Upper lobe of left lung (tissue), 6 donors: Measurements from ENCODE around the gene TTC7B. TPM values are rescaled to one million over a fixed set of nuclear protein-coding genes. Genes with fewer than 3 reads are reported as not detected.

ENCODE experiments used
- ATAC-seq, 2 donors: fragments of 200-7000 bp; cut with Tn5 transposase; one replicate each; pipeline ENCODE4 v1.9.1; 2022; ENCODE audit warnings: mild to moderate bottlenecking in 2 of 2, moderate library complexity in 2 of 2; ENCODE audit not compliant: low FRiP score in 2 of 2
- DNase-seq, 2 donors: peaks; one replicate each; pipeline ENCODE4 v3.0.0-alpha.2; 2019 to 2020
- H3K27ac ChIP-seq, 4 donors: fragments of 200-600 bp; sonication (generic); one replicate each; pipeline ENCODE4 v1.5.1; 2016 to 2019
- H3K27me3 ChIP-seq, 4 donors: fragments of 200-600 bp; sonication (generic); one replicate each; pipeline ENCODE4 v1.5.1; 2017 to 2019
- H3K36me3 ChIP-seq, 4 donors: fragments of 200-600 bp; sonication (generic); one replicate each; pipeline ENCODE4 v1.5.1; 2016 to 2019
- H3K4me1 ChIP-seq, 4 donors: fragments of 200-600 bp; sonication (generic); one replicate each; pipeline ENCODE4 v1.5.1; 2018 to 2019
- H3K4me3 ChIP-seq, 4 donors: fragments of 200-600 bp; sonication (generic); one replicate each; pipeline ENCODE4 v1.5.1; 2017 to 2019; ENCODE audit warnings: mild to moderate bottlenecking in 2 of 4, moderate library complexity in 1 of 4
- H3K9me3 ChIP-seq, 4 donors: fragments of 200-600 bp; sonication (generic); one replicate each; pipeline ENCODE4 v1.5.1; 2018 to 2019
- CTCF ChIP-seq, 6 experiments: fragments of 450-650 bp in 4 of 6; fragments of 200-600 bp in 2 of 6; sonication (generic) in 2 of 6; IDR thresholded peaks; one replicate each; pipeline ENCODE4 v1.5.1; 2016 to 2019; ENCODE audit warnings: antibody characterized with exemption in 6 of 6
- EP300 ChIP-seq, 4 donors: sonication (generic); formaldehyde crosslinking; IDR thresholded peaks; one replicate each; pipeline ENCODE4 v1.5.1; 2017; ENCODE audit warnings: antibody characterized with exemption in 4 of 4, control low read depth in 2 of 4
- POLR2A ChIP-seq, 4 donors: fragments of 450-650 bp; IDR thresholded peaks; one replicate each; pipeline ENCODE4 v1.5.1; 2016 to 2017; ENCODE audit warnings: antibody characterized with exemption in 4 of 4, mild to moderate bottlenecking in 2 of 4
- POLR2AphosphoS5 ChIP-seq, 2 donors: sonication (generic); formaldehyde crosslinking; IDR thresholded peaks; one replicate each; pipeline ENCODE4 v1.5.1; 2017; ENCODE audit warnings: antibody characterized with exemption in 2 of 2
- WGBS, 2 donors: methylation state at CpG; one replicate each; pipeline ENCODE4 v1.1.5; 2017 to 2018; 5-methylcytosine and 5-hydroxymethylcytosine counted together
- total RNA-seq, 6 donors: library from RNA; depleted of rRNA in 4 of 6; stranded (reverse); fragments of >200 nt in 4 of 6; gene quantifications; one replicate each; pipeline versions ENCODE4 v1.1.0 to v1.2.1, GENCODE V29; 2016 to 2021
- donor health status: DM: no; HTN: no; CAD: no; lungs with moderate emphysema.
- donor health status: DM: no; HTN: yes; CAD: no; lungs with severe emphysema.

Gene TTC7B
- total RNA-seq, 6 donors from 2014 or later: 13.5 to 87.3 (median 37.5) TPM

DNA sequence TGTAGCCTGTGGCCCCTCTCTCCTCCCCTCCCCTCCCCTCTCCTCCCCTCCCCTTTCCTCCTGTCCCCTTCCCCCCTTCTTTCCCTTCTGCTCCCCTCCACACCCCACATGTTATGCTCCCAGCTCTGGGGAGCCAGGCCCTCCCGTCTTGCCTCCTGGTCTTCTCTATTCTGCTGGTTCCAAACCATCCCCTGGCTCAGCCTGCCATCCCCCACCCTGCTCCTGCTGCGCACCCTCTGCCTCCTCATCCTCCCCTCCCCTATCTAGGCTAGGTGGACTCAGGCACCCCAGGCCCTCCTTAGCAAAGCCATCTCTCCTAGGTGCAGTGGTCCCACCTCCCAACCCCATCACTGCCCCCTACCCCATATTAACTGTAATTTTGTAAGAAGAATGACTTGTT is 319.9 kb downstream of the TTC7B start:
- Histone ChIP-seq H3K4me1 (peaks cover 3 to 7% (median 5%) of the 10 kb centered on the region in 4 donors), H3K27me3 (no peaks in the 10 kb centered on the region), H3K9me3 (no peaks in the 10 kb centered on the region), H3K27ac (no peak overlapping the region), H3K4me3 (no peak overlapping the region), H3K36me3 (no peaks in the 10 kb centered on the region)
- ATAC-seq: no peak
- no peak for DNase-seq
- 92% methylated on average over 2 of the region's 2 CpGs; no CpG with 5 or more reads in 1 of the 2 donors for WGBS, 2 donors
- TF ChIP-seq POLR2AphosphoS5 (IDR thresholded peaks at IDR 0.05) (no peak), EP300 (IDR thresholded peaks at IDR 0.05) (no peak), CTCF (IDR thresholded peaks at IDR 0.05) (no peak), POLR2A (IDR thresholded peaks at IDR 0.05) (no peak)

DNA sequence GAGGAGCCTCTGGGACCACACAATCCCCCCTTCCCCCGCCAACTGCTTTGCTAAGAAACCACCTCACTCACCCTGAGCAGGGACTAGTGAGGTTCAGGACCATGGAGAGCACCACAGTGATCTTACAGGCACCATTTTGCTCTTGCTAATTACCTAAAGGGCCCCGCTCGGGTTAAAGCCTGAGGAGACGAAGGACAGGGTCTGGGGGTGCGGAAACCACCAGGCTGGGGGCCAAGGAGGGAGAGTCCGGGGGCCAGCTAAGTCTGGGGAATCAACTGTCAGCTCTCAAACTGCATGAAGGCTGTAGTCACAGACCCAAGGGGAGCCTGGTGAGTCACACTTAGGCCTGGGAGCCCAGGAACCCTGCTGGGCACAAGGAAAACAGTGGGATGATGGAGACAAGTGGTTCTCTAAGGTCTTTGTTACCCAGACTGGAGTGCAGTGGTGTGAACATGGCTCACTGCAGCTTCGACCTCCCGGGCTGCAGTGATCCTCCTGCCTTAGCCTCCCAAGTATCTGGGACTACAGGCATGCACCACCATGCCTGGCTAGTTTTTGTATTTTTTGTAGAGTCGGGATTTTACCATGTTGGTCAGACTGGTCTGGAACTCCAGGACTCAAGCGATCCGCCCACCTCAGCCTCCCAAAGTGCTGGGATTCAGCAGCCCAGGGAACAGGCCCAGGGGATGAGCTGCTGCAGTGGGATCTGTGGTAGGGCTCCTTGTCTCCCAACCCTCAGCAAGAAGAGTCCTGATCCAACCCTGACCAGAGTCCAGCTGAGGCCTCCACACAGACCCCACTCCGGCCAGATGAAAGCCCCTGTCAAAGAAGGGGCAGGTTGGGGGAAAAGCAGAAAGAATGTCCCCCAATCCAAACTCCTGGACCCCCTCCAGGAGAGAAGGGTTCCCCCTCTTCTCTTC is 320.6 kb downstream of the TTC7B start:
- Histone ChIP-seq H3K27ac (no peak overlapping the region), H3K27me3 (no peaks in the 10 kb centered on the region), H3K4me1 (peaks cover 0 to 3% (median 2%) of the 10 kb centered on the region in 4 donors), H3K9me3 (no peaks in the 10 kb centered on the region), H3K36me3 (no peaks in the 10 kb centered on the region), H3K4me3 (no peak overlapping the region)
- ATAC-seq (peak; percentile 25 to 35), DNase-seq (no peak)
- no peak for TF ChIP-seq POLR2AphosphoS5 (IDR thresholded peaks at IDR 0.05)
- TF ChIP-seq POLR2A (IDR thresholded peaks at IDR 0.05): no peak
- TF ChIP-seq EP300 (IDR thresholded peaks at IDR 0.05): no peak
- TF ChIP-seq CTCF (IDR thresholded peaks at IDR 0.05): no peak
- 53 to 63% methylated on average over 5 to 12 of the region's 12 CpGs for WGBS, 2 donors

DNA sequence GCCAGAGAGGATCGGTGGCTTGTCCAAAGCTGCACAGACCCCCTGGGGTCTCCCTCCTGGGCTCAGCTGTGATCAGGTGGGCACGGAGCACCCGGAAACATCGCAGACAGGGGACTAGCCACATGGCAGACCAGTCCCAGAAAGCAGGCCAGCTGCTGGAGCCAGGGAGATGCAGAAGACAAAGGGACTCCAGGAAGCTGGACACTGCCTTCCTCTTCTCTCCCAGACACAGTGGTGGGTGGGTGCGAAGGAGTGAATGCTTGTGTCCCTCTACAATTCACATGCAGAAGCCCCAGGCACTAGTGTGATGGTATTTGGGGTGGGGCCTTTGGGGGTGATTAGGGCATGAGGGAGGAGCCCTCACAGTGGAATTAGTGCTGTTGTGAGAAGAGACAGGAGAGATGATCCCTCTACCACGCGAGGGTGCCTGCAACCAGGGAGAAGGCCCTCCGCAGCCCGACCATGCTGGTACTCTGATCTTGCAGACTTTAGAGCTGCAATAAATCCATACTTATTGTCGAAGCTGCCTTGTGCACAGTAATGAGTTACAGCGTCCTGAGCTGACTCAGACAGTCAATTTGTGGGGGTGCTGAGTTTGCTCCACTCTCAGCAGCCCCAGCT is 324.2 kb downstream of the TTC7B start:
- Histone ChIP-seq H3K4me3 (no peak overlapping the region), H3K9me3 (no peaks in the 10 kb centered on the region), H3K36me3 (no peaks in the 10 kb centered on the region), H3K27ac (no peak overlapping the region), H3K27me3 (no peaks in the 10 kb centered on the region), H3K4me1 (peaks cover 0 to 5% (median 3%) of the 10 kb centered on the region in 4 donors)
- 65 to 80% methylated on average over 11 of the region's 11 CpGs for WGBS, 2 donors
- ATAC-seq (peak in 1 of 2 donors; percentile 11), DNase-seq (no peak)
- no peak for TF ChIP-seq POLR2A (IDR thresholded peaks at IDR 0.05)
- TF ChIP-seq CTCF (IDR thresholded peaks at IDR 0.05): no peak
- TF ChIP-seq POLR2AphosphoS5 (IDR thresholded peaks at IDR 0.05): no peak
- TF ChIP-seq EP300 (IDR thresholded peaks at IDR 0.05): no peak

GRCh38 chr14:90491221-90491885 is 324.9 kb downstream of the TTC7B start:
- 47 to 72% methylated on average over 9 of the region's 9 CpGs for WGBS, 2 donors
- no peak for TF ChIP-seq POLR2A (IDR thresholded peaks at IDR 0.05)
- TF ChIP-seq CTCF (IDR thresholded peaks at IDR 0.05): no peak
- TF ChIP-seq EP300 (IDR thresholded peaks at IDR 0.05): no peak
- TF ChIP-seq POLR2AphosphoS5 (IDR thresholded peaks at IDR 0.05): peak in 1 of 2 donors; percentile 17
- DNase-seq: peak in 1 of 2 donors; percentile 90
- Histone ChIP-seq H3K36me3 (no peaks in the 10 kb centered on the region), H3K9me3 (no peaks in the 10 kb centered on the region), H3K4me3 (no peak overlapping the region), H3K27me3 (no peaks in the 10 kb centered on the region), H3K27ac (no peak overlapping the region), H3K4me1 (peaks cover 0 to 7% (median 4%) of the 10 kb centered on the region in 4 donors)
- ATAC-seq: peak in 1 of 2 donors; percentile 52
